Bronchial epithelial cell (primary cell): ENCODE measurements around the gene PROM1. TPM values are rescaled to one million over a fixed set of nuclear protein-coding genes. Genes with fewer than 3 reads are reported as not detected.

Source experiments
- DNase-seq: peaks from one replicate; pipeline ENCODE4 v3.0.0-alpha.2; 2010; ENCODE audit warnings: low read depth
- FAIRE-seq: peaks from 2 replicates; lab custom pipeline; 2011; peaks lifted over from hg19 to GRCh38; lab: Jason Lieb, UNC
- H3K27me3 ChIP-seq: 2 replicates; pipeline ENCODE4 v1.5.1; 2011; ENCODE audit warnings: low read length; ENCODE audit not compliant: control insufficient read depth, insufficient read depth
- H3K36me3 ChIP-seq: 2 replicates; pipeline ENCODE4 v1.5.1; 2011; ENCODE audit warnings: low read length; ENCODE audit not compliant: control insufficient read depth, insufficient read depth
- H3K4me3 ChIP-seq: 2 replicates; pipeline ENCODE4 v1.5.1; 2011; ENCODE audit warnings: mild to moderate bottlenecking, low read depth, low read length, control low read depth
- CTCF ChIP-seq: IDR thresholded peaks from 2 replicates; pipeline ENCODE4 v1.5.1; 2011; ENCODE audit warnings: mild to moderate bottlenecking, moderate library complexity, low read length, control low read depth, inconsistent platforms; ENCODE audit not compliant: insufficient read depth, severe bottlenecking
- total RNA-seq: library from RNA; depleted of rRNA; stranded (reverse); fragments of >200 nt; gene quantifications from 2 replicates; pipeline ENCODE4 v1.2.1, GENCODE V29; 2014

PROM1 gene
- total RNA-seq, 1 donor from 2014 or later: 0.26 TPM

- DNase-seq (no peak), FAIRE-seq (no peak)
- peaks cover 4% of the 10 kb centered on the region for H3K36me3 ChIP-seq
- H3K4me3 ChIP-seq: peak overlapping the region; percentile 3
- H3K27me3 ChIP-seq: no peaks in the 10 kb centered on the region
- no peak for TF ChIP-seq CTCF
Measured at GRCh38 chr4:15935504-15936402, 148.1 kb downstream of the PROM1 start.

GRCh38 chr4:15934259-15934658, 149.6 kb downstream of the PROM1 start:
- peak; percentile 81 for FAIRE-seq

GRCh38 chr4:15931451-15932210, 152.2 kb downstream of the PROM1 start:
- DNase-seq (no peak), FAIRE-seq (no peak)
- Histone ChIP-seq H3K36me3 (peaks cover 6% of the 10 kb centered on the region), H3K27me3 (no peaks in the 10 kb centered on the region), H3K4me3 (no peak overlapping the region)
- no peak for TF ChIP-seq CTCF

More at GRCh38 chr4:15934259-15934658, 149.6 kb downstream of the PROM1 start:
- H3K36me3 ChIP-seq: peaks cover 4% of the 10 kb centered on the region
- no peak overlapping the region for H3K4me3 ChIP-seq
- no peak for TF ChIP-seq CTCF
- peak; percentile 94 for DNase-seq
- no peaks in the 10 kb centered on the region for H3K27me3 ChIP-seq

- Histone ChIP-seq H3K36me3 (peaks cover 4% of the 10 kb centered on the region), H3K4me3 (no peak overlapping the region), H3K27me3 (no peaks in the 10 kb centered on the region)
- DNase-seq (no peak), FAIRE-seq (no peak)
- TF ChIP-seq CTCF: no peak
Measured at GRCh38 chr4:15930314-15930713, 153.5 kb downstream of the PROM1 start.

- DNase-seq (no peak), FAIRE-seq (no peak)
- no peak for TF ChIP-seq CTCF
Measured at GRCh38 chr4:15929540-15929939, 154.3 kb downstream of the PROM1 start.

More at GRCh38 chr4:15929540-15929939, 154.3 kb downstream of the PROM1 start:
- Histone ChIP-seq H3K27me3 (no peaks in the 10 kb centered on the region), H3K36me3 (peaks cover 4% of the 10 kb centered on the region), H3K4me3 (no peak overlapping the region)
